ENCODE data around the gene BEST4. TPM values are rescaled to one million over a fixed set of nuclear protein-coding genes. Genes with fewer than 3 reads are reported as not detected.
"Not testable (repeated sequence)": the region's sequence is repeated elsewhere in the genome, so short reads cannot be mapped to it uniquely, and the experiment has no call there.

Gene BEST4
- total RNA-seq, 4 donors from 2014 or later = 0.21 to 1.0 TPM; not detected in 2

DNA sequence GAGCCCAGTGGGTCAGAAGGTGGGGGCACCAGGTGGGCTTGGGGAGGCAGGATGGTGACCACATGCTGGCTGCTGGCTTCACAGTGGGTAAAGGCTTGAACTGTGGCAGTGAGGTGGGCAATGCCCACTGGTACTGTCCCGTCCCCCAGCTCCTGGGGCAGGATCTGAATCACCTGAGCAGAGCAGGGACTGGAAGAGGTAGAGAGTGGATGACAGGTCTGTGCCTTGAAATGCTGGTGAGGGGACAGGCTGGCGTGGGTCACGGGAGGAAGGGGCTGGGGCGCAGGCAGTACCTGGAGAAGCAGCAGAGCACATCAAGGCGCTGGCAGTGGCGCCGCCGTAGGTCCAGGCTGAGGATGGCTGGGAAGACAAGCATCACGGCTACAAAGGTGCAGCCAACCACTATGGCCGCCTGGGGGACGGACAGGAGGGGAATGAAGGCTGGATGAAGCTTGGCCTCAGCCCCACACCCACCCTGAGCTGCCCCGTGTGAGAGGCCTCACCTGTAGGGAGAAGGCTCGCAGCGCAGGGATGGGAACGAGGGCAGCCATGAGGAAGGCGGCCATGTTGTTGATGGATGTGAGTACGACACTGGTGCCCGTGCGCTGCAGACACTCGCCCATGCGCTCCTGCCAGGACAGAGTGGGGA, 40.2 kb upstream of the BEST4 start:
- Histone ChIP-seq H3K9me3 (no peaks in the 10 kb centered on the region), H3K4me1 (no peaks in the 10 kb centered on the region), H3K36me3 (no peaks in the 10 kb centered on the region), H3K27ac (no peak overlapping the region), H3K27me3 (no peaks in the 10 kb centered on the region), H3K4me3 (no peak overlapping the region)
- intact Hi-C loops (cut with DNase I; ENCODE audit: low total_unique reads) = no loop called here
- TF ChIP-seq POLR2A (IDR thresholded peaks at IDR 0.05) (no peak), CTCF (IDR thresholded peaks at IDR 0.05) (no peak)
- no peak for DNase-seq

DNA sequence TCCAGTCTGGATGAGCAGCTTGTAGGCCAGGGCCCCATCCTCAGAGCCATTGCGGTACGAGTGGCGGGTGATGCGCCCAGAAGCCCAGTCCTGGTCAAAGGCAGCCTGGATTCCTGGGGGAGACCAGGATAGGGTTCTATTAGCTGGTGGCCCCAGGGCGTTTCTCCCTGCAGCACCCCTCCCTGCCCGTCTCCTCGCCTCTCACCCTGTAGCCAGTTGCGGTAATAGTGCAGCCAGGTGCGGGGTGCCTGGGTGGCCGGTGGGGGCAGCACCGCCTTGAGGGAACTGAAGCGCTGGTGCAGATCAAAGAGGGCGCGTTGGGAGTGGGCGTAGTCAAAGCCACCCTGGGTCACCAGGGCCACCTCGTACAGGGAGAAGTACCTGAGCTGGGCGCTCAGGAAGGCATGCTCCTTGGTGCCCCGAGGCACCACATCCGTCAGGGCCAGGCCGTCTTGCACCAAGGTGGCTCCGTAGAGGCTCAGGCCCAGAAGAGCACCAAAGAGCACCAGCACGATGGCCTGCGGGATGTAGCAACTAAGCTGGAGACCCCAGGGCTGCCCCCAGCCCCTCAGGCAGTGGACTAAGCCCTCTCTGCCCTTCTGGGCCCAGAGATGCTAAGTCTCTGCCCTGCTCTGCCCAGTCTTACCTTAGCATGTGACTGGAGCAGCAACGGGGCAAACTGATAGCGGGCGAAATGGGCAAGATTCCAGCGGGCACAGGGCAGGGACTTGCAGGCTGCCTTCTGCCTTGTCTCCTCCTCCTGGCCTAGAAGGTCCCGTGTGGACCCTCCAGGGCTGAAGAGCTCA, 39.4 kb upstream of the BEST4 start:
- Histone ChIP-seq H3K4me3 (no peak overlapping the region), H3K4me1 (no peaks in the 10 kb centered on the region), H3K36me3 (no peaks in the 10 kb centered on the region), H3K9me3 (no peaks in the 10 kb centered on the region), H3K27ac (peak overlapping the region in 1 of 2 donors; percentile 22), H3K27me3 (no peaks in the 10 kb centered on the region)
- TF ChIP-seq CTCF (IDR thresholded peaks at IDR 0.05) (no peak), POLR2A (IDR thresholded peaks at IDR 0.05) (no peak)
- intact Hi-C loops (cut with DNase I; ENCODE audit: low total_unique reads) = no loop called here
- no peak for DNase-seq

DNA sequence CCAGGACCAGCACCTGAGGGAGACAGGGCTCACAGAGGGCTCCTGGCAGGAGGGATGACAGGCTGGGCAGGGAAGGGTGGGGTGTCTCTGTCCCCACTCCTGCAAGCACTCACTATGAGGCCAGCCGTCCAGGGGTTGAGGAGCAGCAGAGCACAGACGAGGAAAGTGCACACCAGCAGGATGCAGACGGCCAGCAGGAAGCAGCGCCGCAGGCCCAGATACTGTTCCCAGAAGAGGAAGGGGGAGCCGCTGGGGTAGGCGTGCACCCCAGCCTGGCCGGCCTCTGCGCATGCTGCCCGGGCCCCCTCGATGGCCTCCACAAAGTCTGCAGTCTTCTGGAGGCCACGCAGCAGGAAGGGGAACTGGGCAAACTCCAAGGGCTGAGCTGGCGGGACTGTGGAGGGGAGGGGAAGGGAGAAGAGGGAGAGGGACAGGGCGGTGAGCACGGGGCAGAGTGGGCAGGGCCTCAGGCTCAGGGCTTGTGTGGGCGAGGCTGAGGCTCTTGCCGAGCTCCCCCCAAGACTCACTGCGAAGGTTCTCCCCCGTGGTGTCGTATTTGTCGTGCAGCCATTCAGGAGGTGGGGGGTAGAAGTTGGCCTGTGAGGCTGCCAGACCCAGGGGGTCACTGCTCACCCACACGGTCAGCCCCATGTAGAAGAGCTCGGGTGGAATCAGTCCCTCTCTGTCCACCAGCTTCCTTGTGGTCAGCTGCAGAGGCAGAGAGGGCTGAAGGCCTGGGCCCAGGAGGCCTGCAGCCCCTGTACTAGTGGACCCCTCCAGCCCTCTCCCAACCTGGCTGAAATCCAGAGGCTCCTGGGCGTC, 38.6 kb upstream of the BEST4 start:
- Histone ChIP-seq H3K36me3 (no peaks in the 10 kb centered on the region), H3K27me3 (no peaks in the 10 kb centered on the region), H3K4me3 (no peak overlapping the region), H3K27ac (peak overlapping the region; percentile 22 to 44), H3K4me1 (no peaks in the 10 kb centered on the region), H3K9me3 (no peaks in the 10 kb centered on the region)
- no peak for TF ChIP-seq POLR2A (IDR thresholded peaks at IDR 0.05)
- no peak for TF ChIP-seq CTCF (IDR thresholded peaks at IDR 0.05)
- peak in 1 of 2 donors; percentile 77 for DNase-seq
- intact Hi-C loops (cut with DNase I; ENCODE audit: low total_unique reads) = no loop called here

DNA sequence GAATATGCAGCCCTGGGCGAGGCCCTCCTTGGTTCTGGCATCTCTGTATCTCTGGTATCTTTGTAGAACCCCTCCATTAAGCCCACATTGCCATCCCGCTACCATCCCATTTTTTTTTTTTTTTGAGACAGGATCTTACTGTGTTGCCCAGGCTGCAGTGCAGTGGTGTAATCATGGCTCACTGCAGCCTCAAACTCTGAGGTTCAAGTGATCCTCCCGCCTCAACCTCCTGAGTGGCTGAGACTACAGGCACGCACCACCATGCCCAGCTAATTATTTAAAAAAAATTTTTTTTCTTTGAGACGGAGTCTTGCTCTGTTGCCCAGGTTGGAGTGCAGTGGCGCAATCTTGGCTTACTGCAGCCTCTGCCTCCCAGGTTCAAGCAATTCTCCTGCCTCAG, 36.4 kb upstream of the BEST4 start:
- H3K27ac ChIP-seq; H3K36me3 ChIP-seq; H3K4me1 ChIP-seq; H3K4me3 ChIP-seq; H3K9me3 ChIP-seq; H3K27me3 ChIP-seq; DNase-seq; intact Hi-C loops (cut with DNase I; ENCODE audit: low total_unique reads): not testable (repeated sequence)

- DNase-seq = no peak
- intact Hi-C loops (cut with DNase I; ENCODE audit: low total_unique reads) = no loop called here
- Histone ChIP-seq H3K9me3 (no peaks in the 10 kb centered on the region), H3K27ac (no peak overlapping the region), H3K36me3 (no peaks in the 10 kb centered on the region), H3K4me3 (no peak overlapping the region), H3K4me1 (peaks cover 0 to 3% of the 10 kb centered on the region in 2 donors), H3K27me3 (no peaks in the 10 kb centered on the region)
- TF ChIP-seq CTCF (IDR thresholded peaks at IDR 0.05) (no peak), POLR2A (IDR thresholded peaks at IDR 0.05) (no peak)
These were observed 35.0 kb upstream of the BEST4 start for GRCh38 chr1:44822981-44823451.
